Body of pancreas (tissue), 4 donors: ENCODE measurements around the gene ZNF488. TPM values are rescaled to one million over a fixed set of nuclear protein-coding genes. Genes with fewer than 3 reads are reported as not detected.
A peak's percentile ranks its signal among the peaks of the same experiment; 100 is the strongest.

Experiments
- ATAC-seq: fragments of 150-250 bp; one replicate; pipeline ENCODE4 v1.9.1; 2016
- DNase-seq, 4 donors: peaks; one replicate each; pipeline ENCODE4 v3.0.0-alpha.2; 2019
- H3K27ac ChIP-seq, 4 donors: fragments of 200-600 bp; sonication (generic); 1 replicate in 3 of 4; 2 replicates in 1 of 4; pipeline versions ENCODE4 v1.5.1 to v1.6.1; 2016 to 2019; ENCODE audit warnings: mild to moderate bottlenecking in 1 of 4, mixed read lengths in 1 of 4, moderate library complexity in 1 of 4
- H3K27me3 ChIP-seq, 2 donors: fragments of 200-600 bp; sonication (generic); one replicate each; pipeline ENCODE4 v1.6.0; 2016; ENCODE audit warnings: mild to moderate bottlenecking in 1 of 2
- H3K36me3 ChIP-seq, 2 donors: fragments of 200-600 bp; sonication (generic); replicated peaks in 1 of 2; 2 replicates each; pipeline ENCODE4 v1.5.1; 2016; ENCODE audit warnings: low read depth in 2 of 2; ENCODE audit not compliant: insufficient read depth in 1 of 2
- H3K4me1 ChIP-seq: fragments of 200-600 bp; sonication (generic); one replicate; pipeline ENCODE4 v1.6.0; 2016
- H3K4me3 ChIP-seq, 2 donors: fragments of 200-600 bp; sonication (generic); 1 replicate in 1 of 2; 2 replicates in 1 of 2; pipeline ENCODE4 v1.5.1; 2016 to 2019
- H3K9me3 ChIP-seq, 3 donors: fragments of 200-600 bp; sonication (generic); 1 replicate in 2 of 3; 2 replicates in 1 of 3; pipeline ENCODE4 v1.5.1; 2016
- CTCF ChIP-seq, 7 experiments: fragments of 450-650 bp in 4 of 7; fragments of 200-600 bp in 3 of 7; sonication (generic) in 3 of 7; IDR thresholded peaks; one replicate each; pipeline ENCODE4 v1.5.1; 2016 to 2019; ENCODE audit warnings: antibody characterized with exemption in 7 of 7
- POLR2A ChIP-seq, 3 donors: fragments of 450-650 bp; IDR thresholded peaks; one replicate each; pipeline ENCODE4 v1.6.1; 2016; ENCODE audit warnings: antibody characterized with exemption in 3 of 3, mild to moderate bottlenecking in 2 of 3
- WGBS, 2 donors: methylation state at CpG; one replicate each; pipeline ENCODE4 v1.1.5; 2017; 5-methylcytosine and 5-hydroxymethylcytosine counted together
- intact Hi-C: fragments of 100-400 bp; cut with DNase I; formaldehyde crosslinking; loops from one replicate; pipeline ENCODE4 v1.15.1; 2023
- total RNA-seq, 2 donors: library from RNA; depleted of rRNA; stranded (reverse); fragments of >200 nt; gene quantifications; one replicate each; pipeline ENCODE4 v1.1.0, GENCODE V29; 2016

ZNF488 gene
- total RNA-seq, 2 donors from 2014 or later: 0.26 TPM; not detected in 1

DNA sequence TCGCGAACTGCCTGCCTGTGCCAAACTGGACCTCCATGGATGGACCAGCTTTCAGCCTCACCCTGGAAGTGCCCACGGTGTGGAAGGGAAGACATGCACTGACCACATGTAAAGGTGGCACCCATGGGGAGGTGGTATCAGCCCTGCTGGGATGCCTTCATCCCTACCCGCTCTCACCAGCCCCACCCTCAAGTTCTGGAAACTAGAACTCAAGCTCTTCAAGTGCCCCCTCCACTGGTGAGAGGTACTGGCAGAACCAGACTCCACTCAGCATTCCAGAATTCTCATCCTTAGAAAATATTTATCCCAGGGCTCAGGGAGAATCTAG is 5.9 kb downstream of the ZNF488 start:
- no peak for ATAC-seq
- no peaks in the 10 kb centered on the region for H3K27me3 ChIP-seq
- no peak for TF ChIP-seq POLR2A (IDR thresholded peaks at IDR 0.05)
- no peak for TF ChIP-seq CTCF (IDR thresholded peaks at IDR 0.05)
- WGBS, 2 donors: 88 to 90% methylated on average over 3 to 4 of the region's 4 CpGs
- intact Hi-C loops: no loop called here
- no peaks in the 10 kb centered on the region for H3K36me3 ChIP-seq
- no peaks in the 10 kb centered on the region for H3K9me3 ChIP-seq
- H3K27ac ChIP-seq: peak overlapping the region in 3 of 4 donors; percentile 57 to 73 (median 68)
- H3K4me1 ChIP-seq: peaks cover 27% of the 10 kb centered on the region
- no peak for DNase-seq
- H3K4me3 ChIP-seq: no peak overlapping the region

- H3K27ac ChIP-seq: peak overlapping the region in 1 of 4 donors; percentile 68
- no peak overlapping the region for H3K4me3 ChIP-seq
- no peak for TF ChIP-seq CTCF (IDR thresholded peaks at IDR 0.05)
- TF ChIP-seq POLR2A (IDR thresholded peaks at IDR 0.05): no peak
- H3K27me3 ChIP-seq: no peaks in the 10 kb centered on the region
- WGBS, 2 donors: 66 to 68% methylated on average over 7 to 10 of the region's 10 CpGs
- no peaks in the 10 kb centered on the region for H3K9me3 ChIP-seq
- intact Hi-C loops: no loop called here
- DNase-seq (no peak), ATAC-seq (no peak)
- H3K4me1 ChIP-seq: peaks cover 26% of the 10 kb centered on the region
- no peaks in the 10 kb centered on the region for H3K36me3 ChIP-seq
Measured at GRCh38 chr10:47376522-47377220, 7.4 kb downstream of the ZNF488 start.

DNA sequence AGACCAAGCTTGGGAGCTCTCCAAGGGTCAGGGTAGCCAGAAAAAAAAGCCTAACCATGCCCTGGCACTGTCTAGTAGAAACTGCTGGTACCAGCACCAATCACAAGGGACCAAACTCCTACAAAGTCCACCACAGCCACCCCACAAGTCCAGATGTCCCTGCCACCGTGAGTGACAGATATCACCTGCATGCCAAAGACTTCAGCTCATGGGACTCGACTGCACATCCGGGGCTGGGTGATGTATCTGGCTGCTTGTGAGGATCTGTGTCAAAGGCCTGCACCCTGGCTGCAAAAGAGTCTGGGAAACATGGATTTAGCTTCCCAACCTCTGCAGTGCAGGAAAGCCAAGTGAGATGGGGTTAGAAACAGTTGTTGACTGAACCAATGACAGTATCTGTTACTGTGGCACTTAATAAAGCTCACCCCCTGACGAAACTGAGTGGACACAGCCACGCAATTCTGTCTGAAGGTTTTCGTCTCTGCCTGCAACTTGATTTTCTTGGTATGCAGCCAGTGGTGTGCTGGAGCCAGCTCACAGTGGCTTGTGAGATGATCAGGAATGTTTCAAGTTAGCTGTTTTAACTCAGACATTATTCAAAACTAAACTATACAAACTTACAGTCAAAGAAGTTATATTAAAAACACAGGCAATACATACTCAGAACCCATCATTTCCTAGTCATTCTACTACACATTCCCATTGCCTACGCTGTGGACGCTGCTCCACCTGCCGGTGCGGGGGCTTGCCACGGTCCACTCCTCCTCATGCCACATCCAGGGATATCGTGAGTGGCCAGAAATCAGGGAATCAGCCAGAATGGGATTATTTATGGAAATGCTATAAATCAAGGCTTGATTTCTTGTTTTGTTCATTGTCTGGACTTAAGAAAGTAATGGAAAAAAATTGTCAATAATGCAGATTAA is 9.2 kb downstream of the ZNF488 start:
- Histone ChIP-seq H3K27me3 (no peaks in the 10 kb centered on the region), H3K27ac (no peak overlapping the region), H3K4me3 (no peak overlapping the region), H3K36me3 (no peaks in the 10 kb centered on the region), H3K9me3 (no peaks in the 10 kb centered on the region), H3K4me1 (peaks cover 12% of the 10 kb centered on the region)
- TF ChIP-seq CTCF (IDR thresholded peaks at IDR 0.05): no peak
- no peak for TF ChIP-seq POLR2A (IDR thresholded peaks at IDR 0.05)
- WGBS, 2 donors: 89 to 90% methylated on average over 9 to 12 of the region's 12 CpGs
- DNase-seq (no peak), ATAC-seq (no peak)
- intact Hi-C loops: no loop called here

DNA sequence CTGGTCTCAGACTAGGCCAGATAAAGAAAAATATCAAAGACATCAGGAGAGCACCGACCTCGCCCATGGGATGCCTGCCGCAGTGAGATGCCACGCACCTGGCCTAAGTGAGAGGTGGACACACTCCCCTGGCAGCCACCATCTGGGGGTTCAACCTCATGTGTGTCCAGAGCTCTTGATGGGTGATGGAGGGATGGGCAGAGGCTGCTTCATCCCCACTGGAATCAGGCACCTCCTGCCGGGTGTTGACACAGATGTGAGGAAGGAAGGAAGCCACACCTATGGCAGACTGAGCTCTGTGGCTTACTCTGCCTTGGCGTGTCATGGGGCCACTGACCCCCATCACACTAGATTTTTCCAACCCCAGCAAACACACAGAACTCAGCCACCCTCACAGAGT is 11.4 kb downstream of the ZNF488 start:
- Histone ChIP-seq H3K27ac (no peak overlapping the region), H3K4me3 (no peak overlapping the region), H3K4me1 (peaks cover 8% of the 10 kb centered on the region), H3K9me3 (no peaks in the 10 kb centered on the region), H3K27me3 (no peaks in the 10 kb centered on the region), H3K36me3 (no peaks in the 10 kb centered on the region)
- WGBS, 2 donors: 84 to 90% methylated on average over 6 of the region's 6 CpGs
- TF ChIP-seq POLR2A (IDR thresholded peaks at IDR 0.05) (no peak), CTCF (IDR thresholded peaks at IDR 0.05) (no peak)
- ATAC-seq (no peak), DNase-seq (no peak)
- intact Hi-C loops: no loop called here
